HG02623 (cell line): ENCODE data around the gene INPP1.

ENCODE experiments used
- ATAC-seq: cut with Tn5 transposase; IDR thresholded peaks from one replicate; pipeline ENCODE4 v1.9.1; 2021; ENCODE audit warnings: moderate library complexity; ENCODE audit not compliant: unreplicated experiment

INPP1 gene

GRCh38 chr2:190407246-190407661 lies 63.9 kb downstream of the INPP1 start:
- no peak for ATAC-seq

- peak; percentile 60 for ATAC-seq
These were observed 64.5 kb downstream of the INPP1 start, which contains the start of gene MFSD6 for GRCh38 chr2:190407662-190408537. Gene MFSD6, plus strand, starts transcription at chr2:190408355. Its CDS starts 27,675 bp downstream, at chr2:190436030.

GRCh38 chr2:190408538-190409271 lies 65.3 kb downstream of the INPP1 start:
- peak; percentile 56 for ATAC-seq

GRCh38 chr2:190409616-190410015 lies 66.2 kb downstream of the INPP1 start:
- no peak for ATAC-seq

- no peak for ATAC-seq
These were observed 66.8 kb downstream of the INPP1 start for GRCh38 chr2:190410166-190410565.

GRCh38 chr2:190412966-190413365 lies 69.6 kb downstream of the INPP1 start:
- ATAC-seq = no peak

- no peak for ATAC-seq
These were observed 70.0 kb downstream of the INPP1 start for GRCh38 chr2:190413421-190413820.

GRCh38 chr2:190415251-190415650 lies 71.9 kb downstream of the INPP1 start:
- ATAC-seq = no peak

- ATAC-seq = no peak
These were observed 72.7 kb downstream of the INPP1 start for GRCh38 chr2:190415794-190416775.

GRCh38 chr2:190417045-190417842 lies 73.9 kb downstream of the INPP1 start:
- no peak for ATAC-seq

GRCh38 chr2:190418727-190419126 lies 75.3 kb downstream of the INPP1 start:
- ATAC-seq = no peak

- ATAC-seq = no peak
These were observed 77.4 kb downstream of the INPP1 start for GRCh38 chr2:190420801-190421200.
